Keratinocyte (primary cell): ENCODE data around the gene SETBP1.

Experiments used
- CTCF ChIP-seq, 3 experiments: IDR thresholded peaks in 1 of 3; conservative IDR thresholded peaks in 1 of 3; optimal IDR thresholded peaks in 1 of 3; 2 replicates in 2 of 3; 3 replicates in 1 of 3; pipeline versions ENCODE3 to v1.5.1; 2011; ENCODE audit warnings: low read length in 3 of 3, mild to moderate bottlenecking in 3 of 3, moderate library complexity in 2 of 3, control low read depth in 1 of 3, inconsistent platforms in 1 of 3; ENCODE audit not compliant: insufficient read depth in 2 of 3; ENCODE audit errors: extremely low read depth in 1 of 3
- EZH2 ChIP-seq: IDR thresholded peaks from one replicate; pipeline ENCODE4 v1.6.1; 2012; ENCODE audit warnings: inconsistent platforms, mild to moderate bottlenecking, low read length, moderate library complexity

GRCh38 chr18:44866103-44866502 lies 185.4 kb downstream of the SETBP1 start:
- TF ChIP-seq EZH2, result no peak
- no peak for TF ChIP-seq CTCF (optimal IDR thresholded peaks at IDR 0.05 in 1 of 3, IDR thresholded peaks at IDR 0.05 in 1 of 3, conservative IDR thresholded peaks at IDR 0.05 in 1 of 3; ENCODE audit: extremely low read depth in 1 of 3, insufficient read depth in 2 of 3, low read length in 3 of 3)
